ENCODE data around the gene LIPA.

Gene LIPA

GRCh38 chr10:89238956-89239644 is 12.5 kb downstream of the LIPA start:
- no peak for DNase-seq

- no peak for DNase-seq
These were observed 13.7 kb downstream of the LIPA start for GRCh38 chr10:89237849-89238248.

- DNase-seq: peak; percentile 80
These were observed 15.3 kb downstream of the LIPA start for GRCh38 chr10:89236226-89236797.

- DNase-seq: no peak
These were observed 16.3 kb downstream of the LIPA start for GRCh38 chr10:89235073-89235798.

GRCh38 chr10:89233033-89233432 is 18.5 kb downstream of the LIPA start:
- no peak for DNase-seq

GRCh38 chr10:89228962-89229361 is 22.6 kb downstream of the LIPA start:
- DNase-seq: no peak

- no peak for DNase-seq
These were observed 23.4 kb downstream of the LIPA start for GRCh38 chr10:89228146-89228545.

GRCh38 chr10:89226891-89227290 is 24.7 kb downstream of the LIPA start:
- DNase-seq: no peak

GRCh38 chr10:89224739-89225443 is 26.7 kb downstream of the LIPA start:
- DNase-seq: no peak

GRCh38 chr10:89221919-89222318 is 29.7 kb downstream of the LIPA start:
- DNase-seq: no peak

- DNase-seq: no peak
These were observed 31.9 kb downstream of the LIPA start for GRCh38 chr10:89219513-89220218.

GRCh38 chr10:89217057-89217990 is 34.3 kb downstream of the LIPA start:
- DNase-seq: peak; percentile 62

GRCh38 chr10:89216056-89216455 is 35.5 kb downstream of the LIPA start:
- DNase-seq: peak; percentile 39

GRCh38 chr10:89215511-89215910 is 36.1 kb downstream of the LIPA start:
- DNase-seq: peak; percentile 26

- DNase-seq: peak; percentile 35
These were observed 36.9 kb downstream of the LIPA start for GRCh38 chr10:89214566-89215165.

- peak; percentile 56 for DNase-seq
These were observed 38.3 kb downstream of the LIPA start for GRCh38 chr10:89213191-89213808.

- peak; percentile 34 for DNase-seq
These were observed 40.7 kb downstream of the LIPA start for GRCh38 chr10:89210794-89211425.

GRCh38 chr10:89209718-89210117 is 41.9 kb downstream of the LIPA start:
- no peak for DNase-seq

GRCh38 chr10:89207801-89208551 is 43.6 kb downstream of the LIPA start:
- DNase-seq: no peak
